Ovary (tissue), 9 donors: ENCODE results near the gene SMURF1. TPM values are rescaled to one million over a fixed set of nuclear protein-coding genes. Genes with fewer than 3 reads are reported as not detected.

Experiments
- DNase-seq, 5 donors: peaks; one replicate each; pipeline ENCODE4 v3.0.0-alpha.2; 2019 to 2020
- H3K27ac ChIP-seq, 2 donors: fragments of 200-600 bp; one replicate each; pipeline versions ENCODE4 v1.5.1 to v1.8.0; 2019 to 2022
- H3K27me3 ChIP-seq: fragments of 200-600 bp; one replicate; pipeline ENCODE4 v1.8.0; 2022
- H3K36me3 ChIP-seq: fragments of 200-600 bp; sonication (generic); one replicate; pipeline ENCODE4 v1.5.1; 2019
- H3K4me1 ChIP-seq: one replicate; pipeline ENCODE4 v1.8.1; 2013; ENCODE audit warnings: mild to moderate bottlenecking, moderate library complexity; ENCODE audit not compliant: insufficient read depth
- H3K4me3 ChIP-seq: fragments of 200-600 bp; sonication (generic); one replicate; pipeline ENCODE4 v1.5.1; 2017
- H3K9me3 ChIP-seq, 2 donors: fragments of 200-600 bp in 1 of 2; sonication (generic) in 1 of 2; one replicate each; pipeline versions ENCODE4 v1.5.1 to v1.8.1; 2013 to 2019; ENCODE audit warnings: mild to moderate bottlenecking in 1 of 2, moderate library complexity in 1 of 2
- CTCF ChIP-seq, 3 donors: fragments of 450-650 bp in 2 of 3; fragments of 200-600 bp in 1 of 3; IDR thresholded peaks; one replicate each; pipeline versions ENCODE4 v1.5.1 to v1.8.0; 2016 to 2022; ENCODE audit warnings: antibody characterized with exemption in 3 of 3, mild to moderate bottlenecking in 1 of 3
- EP300 ChIP-seq: sonication (generic); formaldehyde crosslinking; IDR thresholded peaks from one replicate; pipeline ENCODE4 v1.6.1; 2017; ENCODE audit warnings: antibody characterized with exemption
- POLR2A ChIP-seq: fragments of 450-650 bp; IDR thresholded peaks from one replicate; pipeline ENCODE4 v1.6.1; 2017; ENCODE audit warnings: antibody characterized with exemption, mild to moderate bottlenecking, moderate library complexity
- WGBS, 3 donors: extraction: QIAGEN DNeasy Blood & Tissue Kit in 1 of 3; methylation state at CpG; one replicate each; pipeline versions ENCODE4 v1.1.5 to v1.1.7; 2013 to 2017; 5-methylcytosine and 5-hydroxymethylcytosine counted together
- intact Hi-C, 4 donors: fragments of 100-400 bp; cut with DNase I; formaldehyde crosslinking; loops; one replicate each; pipeline versions ENCODE4 v1.11.0 to v1.15.1; 2022 to 2023
- polyA plus RNA-seq, 2 donors: library from polyadenylated mRNA; stranded (reverse); fragments of 200-250 nt in 1 of 2; fragments of 350-450 nt in 1 of 2; fragmentation: Illumina TruSeq in 1 of 2; extraction: RNeasy Lipid Tissue Mini Kit (QIAGEN cat#74804) in 1 of 2; gene quantifications; one replicate each; pipeline ENCODE4 v1.2.3, GENCODE V29; 2013 to 2014
- total RNA-seq, 7 donors: library from RNA; depleted of rRNA in 2 of 7; stranded (reverse); fragments of >200 nt in 2 of 7; fragmentation: NEBNext Ultra II Directional in 3 of 7; extraction: Animal tissue kit (Norgen Biotek cat#: 25700) in 3 of 7; gene quantifications; one replicate each; pipeline versions ENCODE4 v1.1.0 to v1.2.4, GENCODE V29; 2016 to 2023
- donor health status: DM: no; HTN: no; CAD: no; lungs with moderate emphysema.
- donor health status: DM: no; HTN: no; CAD: no.
- donor health status: Bipolar disorder and iron deficiency.
- donor health status: DM: yes; HTN: yes; CAD: no.
- donor health status: DM: no; HTN: no; CAD: no.
- donor health status: DM: yes; HTN: yes; CAD: no.

The SMURF1 gene
- total and polyA plus RNA-seq, 9 donors: 15.1 to 40.3 (median 27.2) TPM

GRCh38 chr7:99083733-99084132 lies 60.2 kb downstream of the SMURF1 start:
- WGBS, 3 donors: 68 to 87% (median 78%) methylated on average over 3 of the region's 3 CpGs
- intact Hi-C loops: no loop called here
- H3K27me3 ChIP-seq: no peaks in the 10 kb centered on the region
- H3K9me3 ChIP-seq: no peaks in the 10 kb centered on the region
- H3K27ac ChIP-seq: no peak overlapping the region
- DNase-seq: no peak
- H3K4me3 ChIP-seq: no peak overlapping the region
- no peaks in the 10 kb centered on the region for H3K36me3 ChIP-seq
- peaks cover 8% of the 10 kb centered on the region for H3K4me1 ChIP-seq
- TF ChIP-seq EP300: no peak
- TF ChIP-seq CTCF (IDR thresholded peaks at IDR 0.05): no peak
- no peak for TF ChIP-seq POLR2A

GRCh38 chr7:99083068-99083651 lies 60.7 kb downstream of the SMURF1 start:
- no peak overlapping the region for H3K4me3 ChIP-seq
- intact Hi-C loops: no loop called here
- H3K9me3 ChIP-seq: no peaks in the 10 kb centered on the region
- H3K27ac ChIP-seq: no peak overlapping the region
- WGBS, 3 donors: 33 to 46% (median 35%) methylated on average over 2 of the region's 2 CpGs
- H3K36me3 ChIP-seq: no peaks in the 10 kb centered on the region
- TF ChIP-seq CTCF (IDR thresholded peaks at IDR 0.05) (no peak), POLR2A (no peak), EP300 (no peak)
- no peak for DNase-seq
- no peaks in the 10 kb centered on the region for H3K27me3 ChIP-seq
- peaks cover 9% of the 10 kb centered on the region for H3K4me1 ChIP-seq

GRCh38 chr7:99080679-99081078 lies 63.2 kb downstream of the SMURF1 start:
- DNase-seq: no peak
- intact Hi-C loops: no loop called here
- no peak overlapping the region for H3K4me3 ChIP-seq
- no peak overlapping the region for H3K27ac ChIP-seq
- no peaks in the 10 kb centered on the region for H3K9me3 ChIP-seq
- TF ChIP-seq EP300 (no peak), POLR2A (no peak), CTCF (IDR thresholded peaks at IDR 0.05) (no peak)
- H3K4me1 ChIP-seq: peaks cover 7% of the 10 kb centered on the region
- WGBS, 3 donors: 82 to 94% (median 87%) methylated on average over 6 of the region's 6 CpGs
- no peaks in the 10 kb centered on the region for H3K36me3 ChIP-seq
- no peaks in the 10 kb centered on the region for H3K27me3 ChIP-seq

- H3K4me1 ChIP-seq: peaks cover 7% of the 10 kb centered on the region
- WGBS, 3 donors: 48 to 63% (median 61%) methylated on average over 9 of the region's 9 CpGs
- DNase-seq: no peak
Measured at GRCh38 chr7:99079104-99079503, 64.8 kb downstream of the SMURF1 start.

More at GRCh38 chr7:99079104-99079503, 64.8 kb downstream of the SMURF1 start:
- TF ChIP-seq CTCF (IDR thresholded peaks at IDR 0.05): no peak
- TF ChIP-seq POLR2A: no peak
- no peak for TF ChIP-seq EP300
- Histone ChIP-seq H3K27me3 (no peaks in the 10 kb centered on the region), H3K4me3 (no peak overlapping the region), H3K36me3 (no peaks in the 10 kb centered on the region), H3K9me3 (no peaks in the 10 kb centered on the region), H3K27ac (no peak overlapping the region)
- intact Hi-C loops: no loop called here
